VCaP (cell line): ENCODE data around the gene NCOR2.

Source experiments
- H3K27ac ChIP-seq: fragments of 450-650 bp; 2 replicates; pipeline ENCODE4 v1.5.1; 2017
- TF ChIP-seq, protein P1 (sequence below): fragments of 450-650 bp; conservative IDR thresholded peaks from 2 replicates; pipeline ENCODE4 v1.5.1; 2017; ENCODE audit warnings: mild to moderate bottlenecking, moderate library complexity

Gene NCOR2

DNA sequence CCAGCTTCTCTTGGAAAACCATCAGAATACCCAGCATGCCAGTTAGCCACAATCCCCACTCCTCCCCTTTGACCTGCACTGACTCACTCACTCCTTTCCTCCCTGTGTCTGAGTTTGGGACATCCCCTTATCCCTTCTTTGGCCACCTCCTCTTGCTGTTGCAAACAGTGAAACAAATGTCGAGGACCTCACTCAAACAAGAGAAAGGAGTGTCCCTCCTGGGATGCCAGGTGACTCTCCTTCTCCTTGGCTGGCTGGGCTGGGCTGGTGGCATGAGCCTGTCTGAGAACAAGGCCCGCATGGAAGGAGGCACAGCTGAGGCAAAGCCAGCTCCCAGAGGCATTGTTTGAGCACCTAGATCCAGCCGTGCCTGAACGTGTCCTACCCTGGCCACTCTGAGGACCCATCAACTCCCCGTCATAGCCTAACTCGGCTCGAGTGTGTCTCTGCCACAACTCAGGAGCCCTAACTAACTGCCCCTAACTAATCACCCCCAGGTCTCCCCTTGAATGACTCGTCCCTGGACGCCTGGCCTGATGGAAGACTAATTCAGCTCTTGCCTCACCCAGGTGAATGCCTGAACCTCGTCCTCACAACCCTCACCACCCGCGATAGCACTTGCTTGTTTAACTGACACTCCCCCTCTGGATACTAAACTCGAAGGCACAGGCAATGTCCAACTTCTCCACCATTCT lies 43.0 kb downstream of the NCOR2 start:
- no peak overlapping the region for H3K27ac ChIP-seq

DNA sequence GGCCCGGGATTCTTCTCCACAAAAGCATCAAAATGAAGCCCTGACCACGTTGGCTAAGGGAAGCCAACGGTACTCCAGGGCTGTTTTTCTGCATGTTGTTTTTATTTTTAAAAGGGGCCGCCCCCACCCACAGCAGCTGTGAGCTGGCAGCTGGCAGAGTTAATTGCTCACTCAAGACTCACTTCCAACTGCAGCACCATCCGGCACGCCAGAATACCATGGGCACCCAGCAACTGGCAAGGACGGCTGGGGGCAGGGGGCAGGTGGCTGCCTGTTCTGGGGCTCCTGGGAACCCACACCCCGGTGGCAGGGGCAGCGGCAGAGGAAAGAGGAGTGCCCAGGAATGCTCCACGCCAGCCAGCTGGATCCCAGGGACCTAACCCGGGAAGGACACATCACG lies 44.3 kb downstream of the NCOR2 start:
- TF ChIP-seq, protein P1, sequence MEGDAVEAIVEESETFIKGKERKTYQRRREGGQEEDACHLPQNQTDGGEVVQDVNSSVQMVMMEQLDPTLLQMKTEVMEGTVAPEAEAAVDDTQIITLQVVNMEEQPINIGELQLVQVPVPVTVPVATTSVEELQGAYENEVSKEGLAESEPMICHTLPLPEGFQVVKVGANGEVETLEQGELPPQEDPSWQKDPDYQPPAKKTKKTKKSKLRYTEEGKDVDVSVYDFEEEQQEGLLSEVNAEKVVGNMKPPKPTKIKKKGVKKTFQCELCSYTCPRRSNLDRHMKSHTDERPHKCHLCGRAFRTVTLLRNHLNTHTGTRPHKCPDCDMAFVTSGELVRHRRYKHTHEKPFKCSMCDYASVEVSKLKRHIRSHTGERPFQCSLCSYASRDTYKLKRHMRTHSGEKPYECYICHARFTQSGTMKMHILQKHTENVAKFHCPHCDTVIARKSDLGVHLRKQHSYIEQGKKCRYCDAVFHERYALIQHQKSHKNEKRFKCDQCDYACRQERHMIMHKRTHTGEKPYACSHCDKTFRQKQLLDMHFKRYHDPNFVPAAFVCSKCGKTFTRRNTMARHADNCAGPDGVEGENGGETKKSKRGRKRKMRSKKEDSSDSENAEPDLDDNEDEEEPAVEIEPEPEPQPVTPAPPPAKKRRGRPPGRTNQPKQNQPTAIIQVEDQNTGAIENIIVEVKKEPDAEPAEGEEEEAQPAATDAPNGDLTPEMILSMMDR, result no peak
- H3K27ac ChIP-seq, result 0 out of 2 replicates have a peak overlapping the region, but pooled peaks have one; percentile 100

More for the DNA sequence above, 43.0 kb downstream of the NCOR2 start:
- TF ChIP-seq, protein P1, result no peak

DNA sequence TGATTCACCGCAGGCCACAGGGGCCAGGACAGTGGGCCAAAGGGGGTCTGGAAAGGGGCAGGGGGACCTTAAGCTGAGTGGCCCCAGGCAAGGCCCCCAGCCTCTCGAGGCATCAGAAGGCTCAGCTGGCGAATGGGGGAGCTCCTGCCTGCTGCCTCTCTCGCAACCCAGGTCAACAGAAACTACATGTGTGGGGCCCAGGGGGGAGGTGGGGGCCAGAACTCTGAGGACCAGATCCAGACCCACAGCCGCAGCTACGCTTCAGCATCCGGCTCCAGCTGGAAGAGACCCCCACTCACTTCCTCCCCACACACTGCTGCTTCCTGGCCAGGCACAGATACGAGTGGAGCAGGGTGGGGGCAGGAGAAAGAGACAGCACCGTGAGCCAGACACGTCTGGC lies 46.5 kb downstream of the NCOR2 start:
- TF ChIP-seq, protein P1, result no peak
- H3K27ac ChIP-seq, result peak overlapping the region; percentile 100

DNA sequence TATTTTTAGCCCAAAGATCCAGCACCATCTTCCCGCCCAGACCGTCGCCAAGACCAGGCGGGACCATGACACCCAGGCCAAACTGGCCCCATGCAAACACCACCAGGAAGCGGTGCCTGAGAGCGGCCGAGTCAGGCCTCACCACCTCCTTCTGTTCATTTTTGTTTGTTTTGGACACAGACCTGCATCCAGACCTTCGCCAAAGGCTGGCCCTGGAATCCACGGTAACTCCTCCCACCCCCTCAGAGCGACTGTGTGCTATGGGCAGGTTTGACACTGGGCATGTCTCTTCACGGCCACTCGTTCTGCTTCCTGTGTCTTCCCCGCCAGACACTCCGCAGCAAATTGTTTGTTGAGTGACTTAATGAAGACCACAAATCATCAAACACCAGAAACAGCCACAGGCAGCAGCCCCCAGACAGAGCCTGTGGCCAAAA lies 47.1 kb downstream of the NCOR2 start:
- peak overlapping the region; percentile 100 for H3K27ac ChIP-seq
- TF ChIP-seq, protein P1, result no peak

DNA sequence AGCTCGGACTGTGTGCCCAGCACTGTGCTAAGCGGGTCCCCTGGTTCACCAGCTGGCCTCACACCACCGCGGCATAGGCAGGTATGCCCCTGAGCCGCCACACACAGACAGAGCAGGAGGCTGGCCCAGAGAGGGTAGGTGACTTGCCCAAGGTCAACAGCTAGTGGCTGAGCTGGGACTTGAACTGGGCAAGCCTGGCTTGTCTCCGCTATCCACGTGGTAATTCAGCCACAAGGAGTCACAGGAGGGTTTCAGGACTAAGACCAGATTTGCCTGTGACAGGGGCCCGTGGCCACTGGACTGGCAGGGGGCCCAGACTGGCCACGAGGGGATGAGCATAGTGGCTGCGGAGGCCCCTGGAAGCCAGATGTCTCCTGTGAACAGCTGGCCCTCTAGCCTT lies 47.7 kb downstream of the NCOR2 start:
- TF ChIP-seq, protein P1, result no peak
- H3K27ac ChIP-seq, result peak overlapping the region; percentile 100

DNA sequence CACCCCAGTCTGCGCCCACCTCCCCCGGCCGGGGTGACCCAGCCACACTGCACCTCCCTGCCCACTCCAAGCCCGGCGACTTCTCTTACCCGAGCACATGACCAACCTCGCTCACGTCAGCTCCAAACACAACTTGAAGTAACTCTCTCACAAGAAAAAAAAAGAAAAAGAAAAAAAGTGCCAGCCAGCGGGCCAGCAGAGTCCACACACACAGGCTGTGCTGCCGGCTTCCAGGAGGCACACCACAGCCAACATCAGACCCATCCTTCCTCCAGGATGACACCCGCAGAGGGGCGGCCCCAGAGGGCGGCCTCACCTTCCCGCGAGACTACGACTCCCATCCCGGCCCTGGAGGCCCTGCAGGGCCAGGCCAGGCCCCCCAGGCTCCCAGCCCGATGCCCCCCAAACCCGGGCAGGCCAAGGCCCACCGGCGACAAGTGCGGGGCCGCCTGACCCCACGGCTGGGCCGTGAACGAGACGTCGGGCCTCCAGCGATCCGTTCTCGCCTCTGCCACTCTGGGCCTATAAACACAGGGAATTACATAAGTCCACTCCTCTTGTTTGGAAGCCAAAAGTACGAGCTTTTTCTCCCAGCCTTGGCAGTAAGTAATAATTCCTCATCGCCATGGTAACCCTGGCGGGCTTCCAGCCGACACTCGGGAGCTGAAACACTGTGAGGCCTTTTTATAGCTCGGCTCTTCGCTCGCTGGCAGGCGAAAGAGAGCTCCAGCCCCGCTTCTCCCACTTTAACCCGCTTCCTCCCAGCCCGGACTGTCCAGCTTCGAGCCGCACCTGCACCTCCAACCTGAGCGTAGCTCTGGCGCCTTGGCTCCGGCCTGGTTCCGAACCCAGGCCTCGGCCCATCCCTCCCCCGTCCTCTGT lies 49.1 kb downstream of the NCOR2 start:
- H3K27ac ChIP-seq, result peak overlapping the region; percentile 100
- TF ChIP-seq, protein P1, result no peak
